Activated T-cell treated with anti-CD3 and anti-CD28 coated beads, Interleukin-2, amount 50 U/mL, for 72 hours (primary cell): ENCODE results near the gene DBT. TPM values are rescaled to one million over a fixed set of nuclear protein-coding genes. Genes with fewer than 3 reads are reported as not detected.
"Not testable (repeated sequence)": the region's sequence is repeated elsewhere in the genome, so short reads cannot be mapped to it uniquely, and the experiment has no call there.

ENCODE experiments used
- ATAC-seq, 2 donors: fragments of 150-1000 bp; cut with Tn5 transposase; replicated peaks in 1 of 2; 2 replicates each; pipeline ENCODE4 v1.10.0; 2021; ENCODE audit warnings: moderate library complexity in 2 of 2, mild to moderate bottlenecking in 1 of 2
- DNase-seq, 2 donors: peaks; one replicate each; pipeline ENCODE4 v3.0.0; 2021 to 2022; ENCODE audit warnings: mixed read lengths in 1 of 2
- H3K27ac Mint-ChIP-seq: one replicate; pipeline ENCODE4 v1.8.0; 2022; ENCODE audit warnings: mild to moderate bottlenecking, moderate library complexity, mixed read lengths
- H3K27me3 Mint-ChIP-seq: one replicate; pipeline ENCODE4 v1.8.0; 2022; ENCODE audit warnings: low read depth, mixed read lengths
- H3K36me3 Mint-ChIP-seq, 2 donors: one replicate each; pipeline ENCODE4 v1.8.0; 2022; ENCODE audit warnings: mixed read lengths in 2 of 2, mild to moderate bottlenecking in 1 of 2; ENCODE audit not compliant: insufficient read depth in 2 of 2
- H3K4me1 Mint-ChIP-seq: one replicate; pipeline ENCODE4 v1.8.0; 2022; ENCODE audit warnings: low read depth, mixed read lengths
- H3K4me3 Mint-ChIP-seq, 2 donors: one replicate each; pipeline ENCODE4 v1.8.0; 2022; ENCODE audit warnings: mild to moderate bottlenecking in 2 of 2, mixed read lengths in 2 of 2, moderate library complexity in 2 of 2
- H3K9me3 Mint-ChIP-seq, 2 donors: one replicate each; pipeline ENCODE4 v1.8.0; 2022; ENCODE audit warnings: mixed read lengths in 2 of 2
- total RNA-seq, 2 donors: library from RNA; stranded (reverse); gene quantifications; one replicate each; pipeline ENCODE4 v1.2.3, GENCODE V29; 2022

DBT gene
- total RNA-seq: 10 to 100 TPM; 11.9 to 15.3 TPM

DNA sequence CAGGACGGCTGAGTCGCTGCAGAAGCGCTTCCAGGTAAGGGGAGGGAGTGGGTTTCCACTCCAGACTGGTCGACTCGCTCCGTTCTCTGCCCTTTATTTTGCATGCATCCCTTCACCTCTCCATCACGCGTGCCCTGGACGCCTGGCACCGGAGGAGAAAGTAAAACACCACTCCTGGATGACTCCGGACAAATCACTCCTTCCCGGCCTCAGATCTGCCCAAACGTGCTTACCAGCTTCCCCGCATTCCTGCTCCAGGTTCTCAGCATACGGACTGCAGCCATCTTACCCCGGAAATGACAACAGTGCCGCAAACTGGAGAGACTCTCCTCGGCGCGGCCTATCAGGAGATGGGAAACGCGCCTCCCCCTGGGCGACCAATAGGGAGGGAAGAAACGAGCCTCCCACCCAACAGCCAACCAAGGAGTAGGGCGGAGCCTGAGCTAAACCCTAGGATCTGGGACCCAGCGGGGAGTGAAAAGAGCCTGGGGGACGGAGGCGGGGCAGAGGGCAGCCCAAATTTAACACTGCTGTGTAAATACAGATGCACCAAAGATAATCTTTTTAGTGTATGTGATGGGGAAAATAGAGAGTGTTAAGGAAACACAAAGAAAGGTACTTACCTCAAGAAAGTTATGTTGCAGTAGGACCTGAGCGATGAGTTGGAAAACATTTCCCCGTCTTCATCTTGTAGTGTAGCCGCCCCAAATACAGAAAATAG, at the start of gene DBT:
TSS of gene DBT (minus strand) at position 298 of the 721 bp plus-strand sequence. CDS start at position 284, 14 bp downstream.
- H3K4me1 Mint-ChIP-seq: peaks cover 4% of the 10 kb centered on the region
- no peaks in the 10 kb centered on the region for H3K27me3 Mint-ChIP-seq
- no peak within 1 kb of the TSS for H3K4me3 Mint-ChIP-seq
- ATAC-seq (peak; percentile 100), DNase-seq (peak; percentile 93 to 95)
- H3K36me3 Mint-ChIP-seq: no peaks in the 10 kb centered on the region
- no peak within 1 kb of the TSS for H3K27ac Mint-ChIP-seq
- no peaks in the 10 kb centered on the region for H3K9me3 Mint-ChIP-seq

- no peaks in the 10 kb centered on the region for H3K9me3 Mint-ChIP-seq
- H3K36me3 Mint-ChIP-seq: peaks cover 1 to 2% of the 10 kb centered on the region in 2 donors
- no peak overlapping the region for H3K27ac Mint-ChIP-seq
- H3K4me3 Mint-ChIP-seq: no peak overlapping the region
- no peak for DNase-seq
- peaks cover 13% of the 10 kb centered on the region for H3K4me1 Mint-ChIP-seq
- no peaks in the 10 kb centered on the region for H3K27me3 Mint-ChIP-seq
- ATAC-seq: no peak
Observed at GRCh38 chr1:100298512-100298911, 48.9 kb upstream of the DBT start.

DNA sequence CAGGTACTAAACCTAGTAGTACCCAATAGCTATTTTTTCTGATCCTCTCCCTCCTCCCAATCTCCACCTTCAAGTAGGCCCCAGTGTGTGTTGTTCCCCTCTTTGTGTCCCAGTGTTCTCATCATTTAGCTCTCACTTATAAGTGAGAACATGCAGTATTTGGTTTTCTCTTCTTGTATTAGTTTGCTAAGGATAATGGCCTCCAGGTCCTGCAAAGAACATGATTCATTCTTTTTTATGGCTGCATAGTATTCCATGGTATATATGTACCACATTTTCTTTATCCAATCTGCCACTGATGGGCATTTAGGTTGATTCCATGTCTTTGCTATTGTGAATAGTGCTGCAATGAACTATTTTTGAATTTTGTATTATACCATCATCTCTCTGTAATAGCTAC, 47.4 kb upstream of the DBT start:
- not testable (repeated sequence) for H3K4me3 Mint-ChIP-seq, H3K27ac Mint-ChIP-seq, ATAC-seq, H3K36me3 Mint-ChIP-seq, H3K9me3 Mint-ChIP-seq, H3K27me3 Mint-ChIP-seq, DNase-seq
- peaks cover 21% of the 10 kb centered on the region for H3K4me1 Mint-ChIP-seq

DNA sequence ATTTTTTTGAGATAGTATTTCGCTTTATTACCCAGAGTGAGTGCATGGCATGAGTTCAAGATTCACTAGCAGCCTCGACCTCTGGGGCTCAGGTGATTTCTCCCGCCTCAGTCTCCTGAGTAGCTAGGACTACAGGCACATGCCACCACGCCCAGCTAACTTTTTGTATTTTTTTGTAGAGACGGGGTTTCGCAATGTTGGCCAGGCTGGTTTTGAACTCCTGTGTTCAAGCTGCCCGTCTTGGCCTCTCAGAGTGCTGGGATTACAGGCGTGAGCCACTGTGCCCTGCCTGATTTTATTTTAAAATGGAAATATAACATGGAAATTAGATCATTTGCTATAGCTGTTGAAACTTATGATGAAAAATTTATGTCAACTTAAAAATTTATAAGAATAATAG, 46.5 kb upstream of the DBT start:
- Mint-ChIP-seq H3K9me3 (no peaks in the 10 kb centered on the region), H3K4me1 (peaks cover 21% of the 10 kb centered on the region), H3K27me3 (no peaks in the 10 kb centered on the region), H3K4me3 (no peak overlapping the region), H3K27ac (no peak overlapping the region), H3K36me3 (peaks cover 4 to 5% of the 10 kb centered on the region in 2 donors)
- no peak for DNase-seq
- no peak for ATAC-seq

DNA sequence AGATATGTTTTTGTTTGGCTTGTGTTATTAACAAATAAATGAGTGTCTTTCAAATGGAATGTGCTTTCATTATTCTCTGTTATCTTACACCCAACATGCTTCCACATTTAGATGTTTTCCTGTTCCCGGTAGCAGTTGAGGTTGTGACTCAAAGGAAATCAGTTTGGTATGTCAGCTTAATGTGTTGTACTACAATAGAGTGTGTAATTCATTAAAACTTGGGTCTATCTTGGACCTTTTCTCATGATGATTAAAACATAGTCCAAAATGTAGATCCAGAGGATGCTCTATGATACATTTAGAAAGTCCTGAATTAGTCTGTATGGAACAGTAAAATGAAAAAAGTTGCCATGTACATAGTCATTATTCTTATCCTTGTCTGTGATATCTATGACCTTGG, 43.1 kb upstream of the DBT start:
- ATAC-seq (peak; percentile 13 to 79), DNase-seq (no peak)
- H3K27ac Mint-ChIP-seq: peak overlapping the region; percentile 76
- H3K27me3 Mint-ChIP-seq: no peaks in the 10 kb centered on the region
- H3K9me3 Mint-ChIP-seq: no peaks in the 10 kb centered on the region
- H3K36me3 Mint-ChIP-seq: peaks cover 4 to 5% of the 10 kb centered on the region in 2 donors
- peak overlapping the region in 1 of 2 donors; percentile 6 for H3K4me3 Mint-ChIP-seq
- H3K4me1 Mint-ChIP-seq: peaks cover 8% of the 10 kb centered on the region

- Mint-ChIP-seq H3K36me3 (peaks cover 10 to 13% of the 10 kb centered on the region in 2 donors), H3K4me1 (peaks cover 8% of the 10 kb centered on the region), H3K4me3 (no peak overlapping the region), H3K27me3 (no peaks in the 10 kb centered on the region), H3K9me3 (no peaks in the 10 kb centered on the region), H3K27ac (peak overlapping the region; percentile 29)
- ATAC-seq (no peak), DNase-seq (no peak)
Observed at GRCh38 chr1:100290291-100290690, 40.7 kb upstream of the DBT start.

GRCh38 chr1:100287162-100287561, 37.5 kb upstream of the DBT start:
- no peak for DNase-seq
- Mint-ChIP-seq H3K36me3 (peaks cover 9 to 19% of the 10 kb centered on the region in 2 donors), H3K27me3 (no peaks in the 10 kb centered on the region), H3K4me3 (no peak overlapping the region), H3K4me1 (no peaks in the 10 kb centered on the region), H3K9me3 (no peaks in the 10 kb centered on the region), H3K27ac (peak overlapping the region; percentile 63)
- ATAC-seq: no peak

DNA sequence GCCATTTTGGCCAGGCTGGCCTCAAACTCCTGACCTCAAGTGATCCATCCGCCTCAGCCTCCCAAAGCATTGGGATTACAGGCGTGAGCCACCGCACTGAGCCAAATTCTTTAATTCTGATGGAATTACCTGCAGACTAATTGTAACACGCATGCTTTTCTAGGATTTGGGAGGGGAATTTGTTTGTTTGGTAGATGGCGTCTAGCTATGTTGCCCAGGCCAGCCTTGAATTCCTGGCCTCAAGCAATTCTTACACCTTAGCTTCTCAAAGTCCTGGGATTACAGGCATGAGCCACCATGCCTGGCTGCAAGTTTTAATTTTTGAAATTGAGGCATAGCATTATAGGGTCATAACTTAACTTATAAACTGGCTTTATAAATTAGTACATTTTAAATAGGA, 35.0 kb upstream of the DBT start:
- Mint-ChIP-seq H3K36me3 (peaks cover 12 to 30% of the 10 kb centered on the region in 2 donors), H3K4me1 (no peaks in the 10 kb centered on the region), H3K27ac (no peak overlapping the region), H3K9me3 (no peaks in the 10 kb centered on the region), H3K27me3 (no peaks in the 10 kb centered on the region), H3K4me3 (no peak overlapping the region)
- no peak for ATAC-seq
- DNase-seq: no peak

GRCh38 chr1:100279954-100280682, 30.5 kb upstream of the DBT start:
- DNase-seq: no peak
- no peak overlapping the region for H3K4me3 Mint-ChIP-seq
- H3K27me3 Mint-ChIP-seq: no peaks in the 10 kb centered on the region
- no peak for ATAC-seq
- H3K27ac Mint-ChIP-seq: peak overlapping the region; percentile 8
- H3K4me1 Mint-ChIP-seq: no peaks in the 10 kb centered on the region
- no peaks in the 10 kb centered on the region for H3K9me3 Mint-ChIP-seq
- peaks cover 12 to 36% of the 10 kb centered on the region in 2 donors for H3K36me3 Mint-ChIP-seq

- H3K4me3 Mint-ChIP-seq: no peak overlapping the region
- no peaks in the 10 kb centered on the region for H3K27me3 Mint-ChIP-seq
- H3K36me3 Mint-ChIP-seq: peaks cover 10 to 38% of the 10 kb centered on the region in 2 donors
- peak overlapping the region; percentile 90 for H3K27ac Mint-ChIP-seq
- H3K9me3 Mint-ChIP-seq: no peaks in the 10 kb centered on the region
- DNase-seq (no peak), ATAC-seq (no peak)
- H3K4me1 Mint-ChIP-seq: no peaks in the 10 kb centered on the region
Observed at GRCh38 chr1:100279358-100279923, 29.8 kb upstream of the DBT start.

- H3K27ac Mint-ChIP-seq: peak overlapping the region; percentile 69
- no peaks in the 10 kb centered on the region for H3K4me1 Mint-ChIP-seq
- H3K4me3 Mint-ChIP-seq: no peak overlapping the region
- no peaks in the 10 kb centered on the region for H3K27me3 Mint-ChIP-seq
- ATAC-seq: no peak
- H3K9me3 Mint-ChIP-seq: no peaks in the 10 kb centered on the region
- DNase-seq: peak in 1 of 2 donors; percentile 6
- peaks cover 13 to 43% of the 10 kb centered on the region in 2 donors for H3K36me3 Mint-ChIP-seq
Observed at GRCh38 chr1:100277866-100278265, 28.2 kb upstream of the DBT start.

- DNase-seq: no peak
- ATAC-seq: no peak
- Mint-ChIP-seq H3K27ac (peak overlapping the region; percentile 89), H3K27me3 (no peaks in the 10 kb centered on the region), H3K4me1 (peaks cover 57% of the 10 kb centered on the region), H3K4me3 (peak overlapping the region; percentile 40 to 99), H3K9me3 (peaks cover 0 to 1% of the 10 kb centered on the region in 2 donors), H3K36me3 (peaks cover 13 to 32% of the 10 kb centered on the region in 2 donors)
Observed at GRCh38 chr1:100268202-100268601, 18.6 kb upstream of the DBT start.

- no peak for DNase-seq
- peak overlapping the region; percentile 99 to 100 for H3K4me3 Mint-ChIP-seq
- H3K27ac Mint-ChIP-seq: peak overlapping the region; percentile 89
- no peak for ATAC-seq
- peaks cover 0 to 1% of the 10 kb centered on the region in 2 donors for H3K9me3 Mint-ChIP-seq
- peaks cover 13 to 32% of the 10 kb centered on the region in 2 donors for H3K36me3 Mint-ChIP-seq
- H3K27me3 Mint-ChIP-seq: no peaks in the 10 kb centered on the region
- H3K4me1 Mint-ChIP-seq: peaks cover 57% of the 10 kb centered on the region
Observed at GRCh38 chr1:100267284-100267683, 17.6 kb upstream of the DBT start.
